Right kidney (tissue), 1 donor: ENCODE results near the gene ATF6.

Experiments used
- DNase-seq: peaks from one replicate; pipeline ENCODE4 v3.0.0-alpha.2; 2016

Gene ATF6

DNA sequence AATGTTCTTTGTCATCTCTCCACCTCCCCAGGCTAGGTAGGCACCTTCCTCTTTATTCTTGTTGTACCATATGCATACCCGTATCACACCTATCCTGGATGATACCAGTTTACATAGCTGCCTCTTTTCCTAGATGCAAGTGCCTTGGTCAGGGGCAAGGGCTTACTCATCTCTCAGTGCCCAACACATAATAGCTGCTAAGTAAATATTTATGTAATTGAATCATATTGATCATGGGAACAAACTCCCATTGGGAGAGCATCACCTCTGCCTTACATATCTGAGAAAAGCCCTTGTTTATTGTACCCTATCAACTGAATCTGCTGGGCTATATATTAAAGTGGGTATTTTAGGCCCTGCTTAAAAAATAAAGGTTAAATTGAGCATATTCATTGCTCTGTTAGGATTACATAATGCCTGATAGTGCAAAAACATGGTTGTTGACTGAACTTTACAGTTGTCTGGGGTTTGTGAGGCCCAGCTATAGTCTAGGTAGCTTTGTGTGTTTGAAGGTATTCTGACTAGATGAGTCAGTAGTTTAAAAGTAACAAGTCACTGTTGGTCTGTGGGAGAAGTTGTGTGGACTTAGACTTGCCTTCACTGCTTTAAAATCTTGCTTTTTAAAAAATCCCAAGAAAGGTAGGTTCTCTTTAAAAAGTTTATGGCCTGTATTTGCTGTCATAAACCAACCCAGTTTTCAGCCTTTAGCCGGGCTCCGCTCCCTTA, 174.9 kb downstream of the ATF6 start:
- DNase-seq = no peak

DNA sequence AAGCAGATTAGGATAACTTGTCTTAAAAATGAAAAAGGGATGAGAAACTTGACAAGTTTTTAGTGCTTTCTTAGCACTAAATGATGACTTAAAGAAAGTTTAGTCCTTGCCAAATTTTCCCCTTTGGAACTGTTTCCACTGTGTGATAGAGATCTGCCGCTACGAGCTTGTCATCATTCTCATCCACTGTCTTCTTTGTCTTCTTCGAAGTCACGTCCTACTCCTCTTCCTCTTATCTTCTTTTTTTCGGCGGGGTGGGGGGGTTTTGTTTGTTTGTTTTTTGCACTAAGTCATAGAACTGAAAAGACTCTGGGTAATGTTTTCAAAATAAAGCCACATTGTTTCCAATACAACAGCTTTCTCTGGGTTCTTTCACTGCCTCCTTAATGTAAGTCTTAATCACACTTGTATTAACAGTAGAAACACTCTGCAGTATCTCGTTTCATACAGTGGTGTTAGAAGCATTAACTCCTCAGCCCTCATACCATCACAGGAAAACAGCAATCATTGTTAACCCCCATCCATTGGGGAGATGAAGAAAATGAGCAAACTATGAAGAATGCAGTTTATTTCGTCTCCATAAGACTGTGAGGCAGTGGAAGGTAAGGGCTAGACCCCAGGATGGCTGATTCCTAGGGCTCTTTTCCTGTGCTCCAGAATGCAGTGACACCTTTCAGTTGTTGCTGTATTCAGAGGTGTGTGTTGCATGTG, 175.8 kb downstream of the ATF6 start:
- no peak for DNase-seq

DNA sequence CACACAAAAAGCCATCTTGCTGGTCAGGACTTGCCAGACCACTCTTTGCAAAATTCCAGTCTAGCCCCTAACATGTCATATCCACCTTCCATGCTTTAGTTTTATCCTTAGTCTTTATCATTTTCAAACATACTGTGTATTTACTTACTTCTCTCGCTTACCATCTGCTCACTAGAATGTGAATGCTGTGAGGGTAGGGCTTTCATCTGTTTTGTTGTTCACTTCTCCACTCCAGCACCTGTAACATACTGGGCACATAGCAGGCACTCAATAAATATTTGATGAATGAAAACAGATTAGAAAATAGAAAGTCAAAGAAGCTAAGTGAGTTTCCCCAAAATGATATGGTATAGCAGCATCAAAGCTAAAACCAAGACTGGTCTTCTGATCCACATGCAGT, 177.6 kb downstream of the ATF6 start:
- no peak for DNase-seq

DNA sequence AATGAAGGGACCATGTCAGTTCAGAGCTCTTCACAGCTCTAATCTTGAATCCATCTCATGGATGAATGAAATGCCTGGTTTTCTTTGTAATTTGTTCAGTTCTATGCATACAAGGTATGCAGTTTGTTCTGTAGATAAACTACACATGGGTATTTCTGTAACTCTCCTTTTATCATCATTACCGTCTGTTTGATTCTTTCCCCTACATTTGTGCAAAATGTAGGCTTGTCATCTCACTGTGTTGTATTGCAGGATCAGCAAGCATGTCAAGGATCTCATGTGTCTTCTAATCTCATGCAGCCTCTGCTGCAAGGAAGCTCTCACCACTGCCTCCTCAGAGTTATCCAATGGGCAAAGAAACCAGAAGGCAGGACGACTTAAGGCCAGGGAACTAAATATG, 178.3 kb downstream of the ATF6 start:
- no peak for DNase-seq

DNA sequence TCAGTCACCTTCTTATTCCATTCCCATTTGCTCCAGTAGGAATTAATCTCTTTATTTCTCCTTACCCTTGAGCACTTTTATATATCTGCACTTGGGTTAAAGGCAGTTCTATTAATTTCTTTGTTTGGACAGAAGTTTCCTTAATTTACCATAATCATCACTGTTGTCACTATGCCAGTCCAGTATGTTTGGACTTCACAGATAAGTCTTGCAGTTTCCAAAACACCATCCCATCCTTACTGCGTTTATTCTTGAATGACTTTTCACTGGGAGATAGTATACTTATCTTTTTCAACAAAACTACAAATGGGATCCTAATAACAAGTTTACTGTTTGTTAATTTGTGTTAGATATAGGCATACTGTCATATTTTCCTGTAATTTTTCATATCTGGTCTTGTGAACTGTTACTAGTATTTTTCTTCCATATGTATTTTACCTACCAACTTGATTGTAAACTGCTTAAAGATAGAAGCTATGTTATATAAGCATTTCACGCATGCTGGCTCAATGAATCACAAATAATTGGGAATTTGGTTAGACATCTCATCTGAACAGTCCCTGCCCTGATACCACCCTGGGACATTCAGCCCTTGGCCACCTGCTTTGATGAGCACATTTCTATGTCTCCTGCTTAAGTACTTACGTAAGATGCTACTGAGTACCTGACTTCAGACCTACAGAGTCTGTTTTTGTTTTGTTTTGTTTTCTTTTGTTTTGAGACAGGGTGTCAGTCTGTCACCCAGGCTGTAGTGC, 179.4 kb downstream of the ATF6 start:
- no peak for DNase-seq

DNA sequence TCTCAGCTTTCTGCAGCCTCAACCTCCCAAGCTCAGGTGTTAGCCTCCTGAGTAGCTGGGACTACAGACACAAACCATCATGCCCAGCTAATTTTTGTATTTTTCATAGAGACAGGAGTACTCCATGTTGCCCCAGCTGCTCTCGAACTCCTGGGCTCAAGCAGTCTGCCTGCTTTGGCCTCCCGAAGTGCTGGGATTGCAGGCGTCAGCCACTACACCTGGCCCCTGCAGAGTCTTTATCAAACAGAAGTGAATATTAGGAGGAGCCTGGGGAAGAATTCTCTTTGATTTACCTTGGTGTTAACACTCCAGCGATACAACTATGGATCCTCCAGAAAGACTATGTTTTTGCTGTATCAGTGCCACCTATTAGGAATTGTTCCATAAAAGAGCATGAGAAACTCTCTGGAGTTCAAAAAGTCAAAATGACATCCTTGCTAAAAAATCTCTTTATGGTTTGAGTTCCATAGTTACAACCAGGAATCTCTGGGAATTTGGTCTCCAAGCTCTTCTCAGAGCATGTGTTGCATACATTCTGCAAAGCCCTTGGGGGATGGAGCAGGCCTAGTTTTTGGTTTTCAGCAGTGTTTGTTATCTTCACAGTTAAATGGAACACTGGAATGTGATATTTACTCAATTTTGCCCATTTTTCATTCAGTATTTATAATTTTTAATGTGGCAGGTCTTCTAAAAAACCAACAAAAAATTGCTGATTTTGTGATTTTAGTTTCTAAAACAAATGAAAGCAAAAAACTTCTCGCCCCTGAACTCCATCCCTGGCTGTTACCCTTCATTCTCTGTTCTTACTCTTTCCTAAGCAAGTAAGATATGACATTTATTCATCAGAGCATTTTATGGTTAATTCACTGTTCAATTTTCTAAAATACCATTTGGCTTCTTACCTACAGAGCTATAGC, 180.2 kb downstream of the ATF6 start:
- no peak for DNase-seq

DNA sequence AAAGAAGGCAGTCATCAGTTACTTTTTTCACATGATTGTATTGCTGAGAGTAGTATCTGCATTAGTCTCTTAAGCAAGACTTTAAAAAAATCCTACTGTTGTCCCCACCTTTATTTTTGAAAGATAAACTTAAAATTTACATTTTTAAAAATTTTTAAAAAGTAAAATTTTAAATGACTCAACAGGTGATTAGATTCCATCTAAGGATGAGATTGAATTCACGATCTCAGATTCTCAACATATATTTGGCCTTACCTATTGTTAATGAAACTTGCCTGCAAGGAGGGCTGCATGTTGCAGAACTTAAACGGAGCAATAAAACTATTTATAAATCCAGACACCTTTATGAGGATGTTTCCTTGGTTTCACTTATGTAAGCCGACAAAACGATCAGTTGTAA, 182.3 kb downstream of the ATF6 start:
- no peak for DNase-seq

DNA sequence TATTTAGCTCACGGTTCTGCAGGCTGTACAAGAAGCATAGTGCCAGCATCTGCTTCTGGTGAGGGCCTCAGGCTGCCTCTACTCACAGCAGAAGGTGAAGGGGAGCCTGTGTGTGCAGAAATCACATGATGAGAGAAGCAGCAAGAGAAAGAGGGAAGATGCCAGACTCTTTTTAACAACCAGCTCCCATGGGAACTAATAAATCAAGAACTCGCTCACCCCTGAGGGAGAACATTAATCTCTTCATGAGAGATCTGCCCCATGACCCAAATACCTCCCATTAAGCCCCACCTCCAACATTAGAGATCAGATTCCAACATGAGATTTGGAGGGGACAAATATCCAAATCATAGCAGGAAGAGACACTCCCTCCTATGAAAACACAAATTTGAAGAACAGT, 183.4 kb downstream of the ATF6 start:
- no peak for DNase-seq

DNA sequence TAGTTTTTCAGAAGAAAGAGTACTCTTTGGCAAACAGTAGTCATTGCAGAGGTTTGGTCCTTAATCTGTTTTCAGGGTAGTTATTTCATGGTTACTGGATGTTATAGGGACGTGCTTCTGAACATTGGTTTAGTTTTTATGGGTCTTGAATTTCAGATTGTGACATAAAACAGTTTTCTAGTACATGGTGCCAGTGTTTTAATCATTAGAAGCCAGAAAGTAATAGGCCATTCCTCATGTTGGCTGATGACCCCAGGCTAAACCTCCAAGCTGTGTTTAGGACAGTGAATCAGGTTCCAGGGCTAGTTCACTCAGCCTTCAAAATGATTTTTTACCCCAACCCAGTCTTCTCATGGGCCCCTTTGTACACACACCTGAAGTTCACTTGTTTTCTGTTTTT, 184.3 kb downstream of the ATF6 start:
- no peak for DNase-seq

DNA sequence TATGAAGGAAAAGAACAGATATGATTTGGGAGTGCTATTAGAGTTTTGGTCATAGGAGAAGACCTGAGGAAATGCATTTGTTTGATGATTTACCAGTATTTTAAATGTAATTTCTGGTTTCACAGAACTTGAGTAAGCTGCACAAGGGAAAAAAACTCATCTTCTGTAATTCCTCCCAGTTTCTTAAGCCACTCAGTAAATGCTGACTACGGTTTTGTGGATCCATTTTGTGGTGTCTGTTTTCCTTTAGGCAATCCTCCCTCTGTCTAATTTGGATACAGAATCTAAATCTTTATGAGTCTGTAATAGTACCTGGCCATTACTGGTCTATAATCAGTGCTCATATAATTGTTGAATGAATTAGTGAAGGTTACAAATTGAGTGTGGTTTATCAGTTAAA, 185.5 kb downstream of the ATF6 start:
- no peak for DNase-seq

DNA sequence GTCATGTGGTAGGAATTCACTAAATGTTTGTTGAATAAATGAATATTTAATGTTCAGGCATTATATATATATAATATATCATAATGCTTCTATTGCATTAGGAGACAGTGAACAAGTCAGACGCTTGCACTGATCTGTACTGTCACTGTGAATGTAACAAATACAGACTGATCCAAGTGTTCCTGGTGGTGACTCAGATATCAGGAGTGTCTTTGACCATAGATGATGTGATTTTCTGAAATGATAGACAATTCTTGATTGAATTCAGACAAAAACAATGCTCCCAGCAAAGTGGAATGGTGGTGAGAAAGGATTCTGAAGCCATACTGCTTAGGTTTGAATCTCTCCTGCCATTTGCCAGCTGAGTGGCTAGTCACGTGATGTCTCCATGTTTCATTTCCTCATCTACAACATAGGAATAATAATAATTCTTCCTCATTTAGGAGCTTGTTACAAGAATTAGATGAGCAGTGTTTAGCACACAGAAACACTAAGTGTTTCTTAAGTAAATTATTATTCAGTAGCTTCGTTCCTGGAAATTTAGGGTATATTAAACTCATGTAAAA, 186.6 kb downstream of the ATF6 start:
- DNase-seq = no peak

DNA sequence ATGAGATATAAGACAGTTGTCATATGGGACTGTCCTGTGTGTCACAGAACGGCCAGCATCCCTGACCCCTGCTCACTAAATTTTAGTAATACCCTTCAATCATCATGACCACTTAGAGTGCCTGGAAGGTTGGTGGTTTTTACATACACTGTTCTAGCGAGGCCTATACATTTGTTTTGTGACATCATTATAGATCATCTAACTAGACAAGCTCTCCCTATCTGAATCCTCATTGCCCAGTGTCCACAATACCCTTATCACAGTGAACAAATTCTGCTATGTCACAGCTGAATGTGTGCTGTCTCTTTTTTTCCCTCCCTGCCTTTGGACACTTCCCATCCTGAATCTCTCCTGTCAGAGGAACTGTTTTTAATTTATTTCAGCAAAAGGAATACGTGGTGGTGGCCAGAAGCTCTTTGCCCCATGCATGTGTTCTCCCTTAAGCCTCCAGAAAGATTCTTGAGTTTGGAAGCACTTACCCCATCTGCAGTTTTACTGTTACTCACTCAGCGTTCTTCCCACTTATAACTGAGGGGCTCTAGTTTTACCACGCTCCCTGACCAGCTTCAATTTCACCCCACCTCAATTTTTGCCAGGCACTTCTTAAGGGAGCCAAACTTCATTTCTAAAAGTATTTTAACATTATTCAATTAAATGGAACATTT, 187.3 kb downstream of the ATF6 start:
- no peak for DNase-seq

DNA sequence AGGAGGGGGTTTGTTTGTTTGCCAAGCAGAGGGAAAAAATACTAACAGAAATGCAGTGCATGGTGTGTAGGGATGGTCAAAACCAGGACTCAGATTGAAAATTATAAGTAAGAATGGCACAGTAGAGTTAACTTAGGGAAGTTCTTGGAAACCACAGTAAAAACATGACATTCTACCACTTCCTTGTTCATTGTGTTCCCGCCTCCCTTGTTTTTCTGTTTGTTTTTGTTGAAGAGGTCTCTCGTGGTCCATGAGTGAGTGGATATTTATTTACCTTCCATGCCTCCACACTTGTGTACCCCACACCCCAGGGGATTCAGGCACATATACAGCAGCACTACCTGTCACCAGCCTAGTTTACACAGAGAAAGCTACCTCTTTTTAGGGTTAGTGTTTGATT, 187.9 kb downstream of the ATF6 start:
- no peak for DNase-seq

DNA sequence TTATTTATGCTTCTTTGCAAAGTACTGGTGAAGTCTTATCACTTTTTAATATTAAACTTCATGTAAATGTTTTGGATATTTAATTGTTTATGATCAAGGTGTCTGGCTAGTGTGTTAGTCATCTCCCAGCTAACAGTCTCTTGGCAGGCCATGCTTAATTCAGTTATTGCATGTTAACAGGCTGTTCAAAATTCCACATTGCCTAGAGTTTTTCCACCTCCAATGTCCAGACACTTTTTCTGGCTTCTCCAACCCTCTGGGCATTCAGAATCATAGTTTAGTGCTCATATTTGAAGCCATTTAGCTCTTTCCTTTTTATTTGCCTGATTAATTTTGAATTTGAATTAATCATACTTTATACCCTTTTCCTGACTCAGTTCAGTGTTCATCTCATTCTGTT, 188.3 kb downstream of the ATF6 start:
- DNase-seq = no peak

DNA sequence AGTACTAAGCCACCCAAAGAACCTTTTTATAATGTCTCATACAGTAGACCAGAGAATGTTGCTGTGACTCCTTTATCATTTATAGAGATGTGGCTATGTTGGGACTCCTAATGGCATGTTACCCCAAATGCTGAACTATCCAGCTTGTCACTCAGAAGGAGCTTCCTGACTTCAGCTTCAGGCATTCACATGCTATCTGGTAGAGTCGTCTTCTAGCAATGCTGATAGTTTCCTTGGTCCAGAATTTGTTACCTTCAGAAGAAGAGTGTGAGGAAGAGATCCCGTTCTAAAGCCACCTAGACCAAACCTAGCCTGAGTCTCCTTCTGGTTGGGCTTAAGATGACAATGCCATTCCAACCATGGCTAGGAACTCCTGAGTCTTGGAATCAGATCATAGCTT, 189.5 kb downstream of the ATF6 start:
- no peak for DNase-seq

DNA sequence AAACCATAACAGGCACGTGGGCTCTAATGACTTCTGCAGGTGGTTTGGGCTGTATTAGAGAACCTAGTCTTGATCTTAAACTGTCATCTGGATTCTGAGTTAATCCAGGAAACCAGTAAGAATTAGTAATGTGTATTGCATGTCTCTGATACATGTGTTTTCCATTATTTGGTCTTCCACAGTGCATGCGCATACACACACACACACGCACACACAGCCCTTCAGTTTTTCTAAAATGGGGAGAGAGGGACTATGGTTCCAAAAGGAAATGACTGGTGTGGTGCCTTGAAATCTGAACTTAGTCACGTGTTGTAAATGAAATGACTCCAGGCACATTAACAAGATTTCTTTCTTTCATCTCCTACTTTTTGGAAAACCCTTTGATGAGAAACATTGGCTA, 190.0 kb downstream of the ATF6 start:
- no peak for DNase-seq

DNA sequence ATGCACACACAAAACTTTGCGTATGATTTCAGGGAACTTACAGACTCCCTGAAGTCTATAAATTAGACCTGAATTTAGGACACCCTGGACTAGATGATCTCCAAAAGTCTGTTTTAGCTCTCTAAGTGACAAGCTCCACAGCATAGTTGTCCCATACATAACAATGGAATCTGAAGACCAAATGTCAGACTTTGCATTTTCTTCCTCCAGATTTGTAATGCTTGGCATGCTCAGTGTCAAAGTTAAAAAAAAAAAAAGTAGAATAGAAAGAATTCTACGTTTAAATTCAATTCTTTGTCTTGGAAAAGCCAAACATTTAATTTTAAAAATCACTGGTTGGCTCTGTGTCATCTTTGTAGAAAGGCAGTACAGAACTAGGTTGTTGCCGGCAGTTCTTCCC, 190.8 kb downstream of the ATF6 start:
- DNase-seq = no peak

DNA sequence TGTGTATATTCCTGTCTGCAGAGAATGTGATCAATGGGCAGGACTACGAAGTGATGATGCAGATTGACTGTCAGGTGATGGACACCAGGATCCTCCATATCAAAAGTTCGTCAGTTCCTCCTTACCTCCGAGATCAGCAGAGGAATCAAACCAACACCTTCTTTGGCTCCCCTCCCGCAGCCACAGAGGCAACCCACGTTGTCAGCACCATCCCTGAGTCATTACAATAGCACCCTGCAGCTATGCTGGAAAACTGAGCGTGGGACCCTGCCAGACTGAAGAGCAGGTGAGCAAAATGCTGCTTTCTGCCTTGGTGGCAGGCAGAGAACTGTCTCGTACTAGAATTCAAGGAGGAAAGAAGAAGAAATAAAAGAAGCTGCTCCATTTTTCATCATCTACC, 192.3 kb downstream of the ATF6 start:
- no peak for DNase-seq

DNA sequence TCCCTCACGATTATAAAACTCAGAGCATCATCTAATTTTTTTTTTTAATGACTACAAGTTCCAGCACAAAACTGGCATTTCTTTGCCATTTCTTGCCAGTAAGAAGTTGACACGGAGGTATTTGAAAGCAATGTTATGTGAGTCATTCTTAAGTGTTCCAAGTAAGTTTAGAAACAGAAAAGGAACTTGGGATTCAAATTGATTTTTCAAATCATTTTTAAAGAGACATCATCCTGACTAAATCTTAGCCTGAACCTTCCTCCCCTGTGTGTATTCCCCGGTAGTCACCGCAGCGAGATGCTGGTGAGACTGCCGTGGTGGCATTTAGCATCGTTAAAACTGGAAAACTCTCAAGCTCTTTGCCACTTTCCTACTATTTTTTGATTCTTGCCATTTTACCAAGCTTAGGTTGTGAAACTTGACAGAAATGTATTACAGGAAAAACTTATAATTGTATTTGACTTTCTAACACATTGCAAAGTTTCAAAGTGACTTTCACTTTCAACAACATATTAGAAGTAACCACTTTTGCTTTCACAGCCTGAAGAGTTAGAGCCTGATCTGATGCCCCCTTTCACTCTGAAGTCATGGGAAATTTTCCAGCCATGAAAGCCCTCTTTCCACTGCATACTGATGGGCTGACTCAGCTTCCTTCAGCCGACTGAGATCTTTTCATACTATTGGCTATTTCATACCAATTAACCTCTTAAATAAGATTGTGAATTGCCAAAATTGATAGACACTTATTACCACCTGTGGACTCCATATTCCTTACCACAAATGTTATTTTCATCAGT, 196.2 kb downstream of the ATF6 start:
- DNase-seq = no peak

DNA sequence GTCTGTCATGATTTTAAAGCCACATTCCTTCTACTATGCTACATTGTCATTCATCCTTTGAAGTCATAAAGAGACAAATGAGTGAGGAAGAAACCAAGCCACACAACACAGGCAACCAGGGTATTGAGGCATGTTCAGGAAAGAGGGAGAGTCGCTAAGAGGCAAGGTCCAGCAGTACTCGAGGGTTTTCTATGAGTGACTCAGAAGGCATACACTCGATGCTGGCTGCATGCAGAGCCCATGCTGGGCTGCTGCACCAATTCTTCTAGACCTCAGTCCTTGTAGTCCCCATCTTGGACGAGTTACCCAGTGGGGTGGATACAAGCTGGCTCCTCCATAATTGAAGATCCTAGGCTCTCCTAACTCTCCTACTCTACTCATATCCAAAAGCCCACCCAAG, 199.9 kb downstream of the ATF6 start:
- DNase-seq = no peak

DNA sequence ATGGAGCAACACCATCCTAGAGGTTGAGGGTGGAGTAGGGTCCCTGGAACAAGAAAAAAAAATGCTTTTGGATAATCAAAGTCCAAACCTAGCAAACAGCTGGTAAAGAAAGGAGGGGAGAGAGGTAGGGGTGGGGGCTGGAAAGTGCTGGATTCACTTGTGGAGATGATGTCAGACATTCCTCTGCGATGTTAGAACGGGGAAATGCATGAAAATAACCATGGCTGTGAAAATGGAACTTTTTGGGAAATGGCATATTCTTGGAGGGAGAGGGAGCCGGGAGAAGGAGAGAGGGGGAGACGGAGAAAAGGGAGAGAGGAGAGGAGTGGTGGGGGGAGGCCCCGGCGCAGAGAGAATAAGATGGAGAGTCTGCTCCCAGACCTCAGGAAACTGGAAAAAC, 203.9 kb downstream of the ATF6 start:
- DNase-seq = no peak
